Left colon (tissue), 2 donors: ENCODE measurements around the gene GNAT2. TPM values are rescaled to one million over a fixed set of nuclear protein-coding genes. Genes with fewer than 3 reads are reported as not detected.

Experiments used
- ATAC-seq: fragments of 200-7000 bp; cut with Tn5 transposase; one replicate; pipeline ENCODE4 v1.9.1; 2020; ENCODE audit warnings: mild to moderate bottlenecking, moderate library complexity
- DNase-seq, 2 donors: peaks; one replicate each; pipeline ENCODE4 v3.0.0-alpha.2; 2020
- intact Hi-C, 2 donors: fragments of 100-400 bp; cut with DNase I in 1 of 2; cut with micrococcal nuclease in 1 of 2; formaldehyde crosslinking; loops; one replicate each; pipeline versions ENCODE4 v1.11.2 to v1.14.0; 2022; cut with DNase I, micrococcal nuclease
- total RNA-seq, 2 donors: library from RNA; stranded (reverse); fragmentation: NEBNext Ultra II Directional; extraction: Animal tissue kit (Norgen Biotek cat#: 25700); gene quantifications; one replicate each; pipeline ENCODE4 v1.2.1, GENCODE V29; 2021
- donor health status: DM: no; HTN: no; CAD: no.
- donor health status: DM: yes; HTN: yes; CAD: no.

Gene GNAT2
- total RNA-seq, 2 donors from 2014 or later = 0.73 TPM; not detected in 1

- DNase-seq (no peak), ATAC-seq (no peak)
- intact Hi-C loops = loop anchor here (5.0 to 10.0 kb wide), 3 partner anchors 97 to 130 kb away; partner anchors contain the start of gene GNAI3 (in 1 of the 2)
Measured at GRCh38 chr1:109644670-109645069, 25.3 kb upstream of the GNAT2 start.

- DNase-seq (peak; percentile 78 to 94), ATAC-seq (peak; percentile 88)
- intact Hi-C loops = loop anchor here (5.0 to 10.0 kb wide), 3 partner anchors 96 to 131 kb away; partner anchors contain the start of gene GNAI3 (in 1 of the 2)
Measured at GRCh38 chr1:109643385-109644230, 24.2 kb upstream of the GNAT2 start.

GRCh38 chr1:109642626-109643025 lies 23.2 kb upstream of the GNAT2 start:
- DNase-seq (no peak), ATAC-seq (no peak)
- intact Hi-C loops = loop anchor here (5.0 to 10.0 kb wide), 3 partner anchors 95 to 132 kb away; partner anchors contain the start of gene GNAI3 (in 1 of the 2)

GRCh38 chr1:109641861-109642260 lies 22.4 kb upstream of the GNAT2 start:
- DNase-seq (no peak), ATAC-seq (no peak)
- intact Hi-C loops = loop anchor here (5.0 to 10.0 kb wide), 3 partner anchors 95 to 133 kb away; partner anchors contain the start of gene GNAI3 (in 1 of the 2)

- ATAC-seq = no peak
Measured at GRCh38 chr1:109641078-109641740, 21.8 kb upstream of the GNAT2 start.

GRCh38 chr1:109640285-109640865 lies 21.0 kb upstream of the GNAT2 start:
- DNase-seq (peak; percentile 79 to 95), ATAC-seq (peak; percentile 76)
- intact Hi-C loops = loop anchor here (5.0 to 10.0 kb wide), 3 partner anchors 93 to 134 kb away; partner anchors contain the start of gene GNAI3 (in 1 of the 2)

More at GRCh38 chr1:109641078-109641740, 21.8 kb upstream of the GNAT2 start:
- intact Hi-C loops = loop anchor here (5.0 to 10.0 kb wide), 3 partner anchors 94 to 134 kb away; partner anchors contain the start of gene GNAI3 (in 1 of the 2)
- DNase-seq = no peak

- intact Hi-C loops = loop anchor here (5.0 to 10.0 kb wide), 3 partner anchors 93 to 135 kb away; partner anchors contain the start of gene GNAI3 (in 1 of the 2)
- no peak for ATAC-seq
- DNase-seq = no peak
Measured at GRCh38 chr1:109639841-109640184, 20.4 kb upstream of the GNAT2 start.

GRCh38 chr1:109639063-109639840 lies 19.8 kb upstream of the GNAT2 start:
- DNase-seq (no peak), ATAC-seq (no peak)
- intact Hi-C loops = no loop called here

- ATAC-seq (no peak), DNase-seq (no peak)
- intact Hi-C loops = no loop called here
Measured at GRCh38 chr1:109637446-109637845, 18.0 kb upstream of the GNAT2 start.

GRCh38 chr1:109636201-109636952 lies 17.0 kb upstream of the GNAT2 start:
- no peak for ATAC-seq
- intact Hi-C loops = no loop called here
- DNase-seq = no peak

- ATAC-seq (no peak), DNase-seq (no peak)
- intact Hi-C loops = no loop called here
Measured at GRCh38 chr1:109635862-109636200, 16.4 kb upstream of the GNAT2 start.

GRCh38 chr1:109634771-109635750 lies 15.6 kb upstream of the GNAT2 start:
- DNase-seq = no peak
- intact Hi-C loops = loop anchor here in 1 of 2 donors (5.0 kb wide), 1 partner anchor 93 kb away; no protein-coding TSS in a partner anchor
- peak; percentile 34 for ATAC-seq

- no peak for DNase-seq
- ATAC-seq = no peak
- intact Hi-C loops = loop anchor here in 1 of 2 donors (5.0 kb wide), 1 partner anchor 92 kb away; no protein-coding TSS in a partner anchor
Measured at GRCh38 chr1:109634292-109634691, 14.9 kb upstream of the GNAT2 start.

- ATAC-seq = peak; percentile 70
- intact Hi-C loops = loop anchor here in 1 of 2 donors (5.0 kb wide), 1 partner anchor 91 kb away; no protein-coding TSS in a partner anchor
- DNase-seq = peak; percentile 53 to 60
Measured at GRCh38 chr1:109632671-109633346, 13.4 kb upstream of the GNAT2 start.

GRCh38 chr1:109631513-109632505 lies 12.4 kb upstream of the GNAT2 start:
- DNase-seq (no peak), ATAC-seq (no peak)
- intact Hi-C loops = loop anchor here in 1 of 2 donors (5.0 kb wide), 1 partner anchor 90 kb away; no protein-coding TSS in a partner anchor
